ENCODE data around the gene ANKHD1.

GRCh38 chr5:140540227-140540626 lies 138.6 kb downstream of the ANKHD1 start:
- TF ChIP-seq ZNF701 (tag by site-specific recombination; IDR thresholded peaks at IDR 0.05), result no peak
- no peak for TF ChIP-seq ZNF416 (tag by site-specific recombination; IDR thresholded peaks at IDR 0.05)
- TF ChIP-seq PBX3 (CRISPR knock-in tag; IDR thresholded peaks at IDR 0.05), result no peak
- no peak for TF ChIP-seq ZNF704 (tag by site-specific recombination; IDR thresholded peaks at IDR 0.05)
- TF ChIP-seq REST (tag by site-specific recombination; IDR thresholded peaks at IDR 0.05), result no peak
- TF ChIP-seq ZBTB8A (tag by site-specific recombination; IDR thresholded peaks at IDR 0.05), result no peak
- no peak for TF ChIP-seq CTCF (tag by site-specific recombination; IDR thresholded peaks at IDR 0.05)
- TF ChIP-seq ZFP3 (tag by site-specific recombination; IDR thresholded peaks at IDR 0.05; ENCODE audit: low read depth), result no peak
- no peak for TF ChIP-seq OSR2 (tag by site-specific recombination; IDR thresholded peaks at IDR 0.05)
- TF ChIP-seq ZNF529 (tag by site-specific recombination; IDR thresholded peaks at IDR 0.05; ENCODE audit: insufficient replicate concordance), result no peak
- TF ChIP-seq ZNF280D (tag by site-specific recombination; IDR thresholded peaks at IDR 0.05), result no peak
- TF ChIP-seq ZNF121 (tag by site-specific recombination; IDR thresholded peaks at IDR 0.05), result no peak

Data from HEK293 (cell line).